Fibroblast of pulmonary artery (primary cell): ENCODE measurements around the gene SZRD1.

Experiments used
- DNase-seq: peaks from one replicate; pipeline ENCODE4 v3.0.0-alpha.2; 2010; ENCODE audit warnings: low read depth
- H3K4me3 ChIP-seq: replicated peaks from 2 replicates; pipeline ENCODE4 v1.5.1; 2011; ENCODE audit warnings: low read depth, mild to moderate bottlenecking, control low read depth, low read length, moderate library complexity
- TF ChIP-seq, protein P1 (sequence below): IDR thresholded peaks from 2 replicates; pipeline ENCODE4 v1.5.1; 2011; ENCODE audit warnings: mild to moderate bottlenecking, control low read depth, low read length, inconsistent platforms; ENCODE audit errors: missing control alignments

The SZRD1 gene

DNA sequence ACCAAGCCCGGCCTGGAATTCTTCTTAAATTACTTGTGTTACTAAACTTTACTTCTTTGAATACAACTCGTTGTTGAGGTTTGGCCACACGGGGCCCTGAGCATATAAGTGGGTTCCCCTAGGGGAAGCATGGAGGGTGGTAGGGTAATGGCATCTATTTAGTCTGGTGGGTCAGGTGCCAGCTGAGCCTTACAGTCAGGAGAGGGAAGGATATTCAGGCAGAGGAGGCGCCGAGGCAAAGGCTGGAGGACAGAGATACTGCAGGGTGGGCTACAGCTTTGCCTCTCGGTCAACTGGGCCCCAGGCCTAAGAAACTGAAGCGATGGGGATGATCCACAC lies 73.1 kb downstream of the SZRD1 start:
- no peak for DNase-seq
- H3K4me3 ChIP-seq, result peak overlapping the region; percentile 99
- TF ChIP-seq, protein P1, sequence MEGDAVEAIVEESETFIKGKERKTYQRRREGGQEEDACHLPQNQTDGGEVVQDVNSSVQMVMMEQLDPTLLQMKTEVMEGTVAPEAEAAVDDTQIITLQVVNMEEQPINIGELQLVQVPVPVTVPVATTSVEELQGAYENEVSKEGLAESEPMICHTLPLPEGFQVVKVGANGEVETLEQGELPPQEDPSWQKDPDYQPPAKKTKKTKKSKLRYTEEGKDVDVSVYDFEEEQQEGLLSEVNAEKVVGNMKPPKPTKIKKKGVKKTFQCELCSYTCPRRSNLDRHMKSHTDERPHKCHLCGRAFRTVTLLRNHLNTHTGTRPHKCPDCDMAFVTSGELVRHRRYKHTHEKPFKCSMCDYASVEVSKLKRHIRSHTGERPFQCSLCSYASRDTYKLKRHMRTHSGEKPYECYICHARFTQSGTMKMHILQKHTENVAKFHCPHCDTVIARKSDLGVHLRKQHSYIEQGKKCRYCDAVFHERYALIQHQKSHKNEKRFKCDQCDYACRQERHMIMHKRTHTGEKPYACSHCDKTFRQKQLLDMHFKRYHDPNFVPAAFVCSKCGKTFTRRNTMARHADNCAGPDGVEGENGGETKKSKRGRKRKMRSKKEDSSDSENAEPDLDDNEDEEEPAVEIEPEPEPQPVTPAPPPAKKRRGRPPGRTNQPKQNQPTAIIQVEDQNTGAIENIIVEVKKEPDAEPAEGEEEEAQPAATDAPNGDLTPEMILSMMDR, result no peak

DNA sequence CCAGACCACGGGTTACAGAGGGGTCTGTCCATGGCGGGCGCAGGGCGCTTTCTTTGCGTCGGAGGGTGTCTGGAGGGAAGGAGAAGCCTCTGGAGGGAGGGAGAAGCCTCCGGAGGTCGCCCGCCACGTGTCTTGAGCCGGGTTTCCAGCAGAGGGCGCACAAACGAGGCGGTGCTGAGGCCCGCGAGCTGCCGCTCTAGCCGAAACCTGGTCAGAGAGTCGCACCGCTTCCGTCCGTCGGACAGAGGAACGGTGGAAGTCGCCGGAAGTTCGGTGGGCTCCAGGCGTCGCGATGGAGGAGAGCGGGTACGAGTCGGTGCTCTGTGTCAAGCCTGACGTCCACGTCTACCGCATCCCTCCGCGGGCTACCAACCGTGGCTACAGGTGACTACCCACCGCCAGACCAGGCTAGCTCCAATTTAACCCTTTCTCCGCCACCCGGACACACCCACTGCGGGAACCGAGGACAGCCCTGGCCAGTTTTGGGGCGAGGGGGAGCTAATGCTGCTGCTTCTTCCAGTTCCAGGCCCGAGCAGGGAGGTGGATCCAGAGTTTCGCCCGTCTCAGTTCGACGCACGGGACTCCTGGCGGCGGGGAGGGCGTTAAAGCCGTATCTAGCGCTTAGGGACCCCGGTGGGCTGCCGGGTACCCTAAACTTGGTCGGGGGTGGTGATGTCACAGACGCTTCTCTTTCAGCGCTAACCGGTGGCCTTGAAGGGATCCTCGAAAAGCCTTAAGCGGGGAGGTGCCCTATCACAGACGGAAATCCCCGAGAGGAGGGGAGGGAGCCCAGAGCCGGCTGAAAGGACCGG lies 73.6 kb downstream of the SZRD1 start, which contains the start of gene NECAP2:
TSS of gene NECAP2 (plus strand) at position 255 of the 812 bp plus-strand sequence. CDS start at position 293, 38 bp downstream.
- H3K4me3 ChIP-seq, result peak within 1 kb of the TSS; percentile 99
- peak; percentile 95 for DNase-seq
- TF ChIP-seq, protein P1, result peak; percentile 79

DNA sequence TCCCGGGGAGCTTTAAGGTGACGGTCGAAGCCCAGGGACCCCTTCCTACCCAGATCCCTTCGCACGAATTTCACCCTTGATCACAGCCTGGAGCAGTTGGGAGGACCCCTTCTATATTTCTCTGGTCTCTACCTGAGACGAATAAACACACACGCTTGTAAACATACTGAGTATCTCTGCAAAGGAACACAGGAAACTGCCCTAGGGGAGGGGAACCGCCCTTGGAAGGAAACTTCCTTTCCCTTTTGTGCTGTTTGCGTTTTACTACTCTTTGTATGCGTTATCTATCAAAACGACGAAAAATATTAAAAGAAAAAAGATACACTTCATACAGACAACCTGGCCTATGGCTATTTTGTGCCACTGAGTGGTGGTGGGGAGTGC lies 74.2 kb downstream of the SZRD1 start:
- TF ChIP-seq, protein P1, result no peak
- DNase-seq, result peak; percentile 21

DNA sequence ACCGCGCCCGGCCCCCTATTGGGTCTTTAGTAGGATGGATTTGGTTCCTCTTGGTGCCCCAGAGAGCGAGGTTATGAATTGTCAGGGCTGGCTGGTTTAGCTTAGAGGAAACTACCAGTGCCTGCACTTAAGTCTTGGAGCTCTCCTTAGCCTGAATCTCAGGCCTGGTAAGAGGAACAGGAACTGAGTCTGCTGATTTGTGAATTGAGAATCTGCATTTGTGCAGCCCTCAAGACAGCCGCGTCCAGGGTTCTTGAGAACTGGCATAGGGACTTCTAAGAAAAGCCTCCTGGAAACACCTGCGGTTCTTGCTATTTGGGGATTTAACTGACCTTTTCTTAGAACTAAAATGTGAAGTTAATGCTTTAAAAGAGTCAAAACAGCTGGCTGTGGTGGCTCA lies 75.2 kb downstream of the SZRD1 start:
- DNase-seq, result no peak
- no peak overlapping the region for H3K4me3 ChIP-seq
- TF ChIP-seq, protein P1, result no peak

More for the DNA sequence above, 74.2 kb downstream of the SZRD1 start:
- peak overlapping the region; percentile 99 for H3K4me3 ChIP-seq

DNA sequence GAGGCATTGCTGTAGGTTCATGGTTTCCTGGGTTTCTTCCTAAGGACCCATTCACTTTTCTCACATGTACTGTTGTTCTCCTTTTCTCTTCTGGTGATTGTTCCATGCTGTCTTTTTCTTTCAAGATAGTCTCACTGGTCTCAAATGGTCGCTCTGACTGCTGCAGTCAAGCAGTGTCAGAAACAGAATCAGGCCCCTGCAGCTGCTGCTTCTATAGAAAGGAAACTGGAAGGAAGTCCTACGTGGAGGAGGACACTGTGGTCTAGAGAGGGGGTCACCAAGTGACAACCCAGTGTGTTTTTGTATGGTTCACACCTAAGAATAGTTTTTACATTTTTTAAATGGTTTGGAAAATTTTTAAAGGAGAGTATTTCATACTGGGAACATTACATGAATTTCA lies 75.9 kb downstream of the SZRD1 start:
- no peak overlapping the region for H3K4me3 ChIP-seq
- DNase-seq, result no peak
- TF ChIP-seq, protein P1, result no peak

DNA sequence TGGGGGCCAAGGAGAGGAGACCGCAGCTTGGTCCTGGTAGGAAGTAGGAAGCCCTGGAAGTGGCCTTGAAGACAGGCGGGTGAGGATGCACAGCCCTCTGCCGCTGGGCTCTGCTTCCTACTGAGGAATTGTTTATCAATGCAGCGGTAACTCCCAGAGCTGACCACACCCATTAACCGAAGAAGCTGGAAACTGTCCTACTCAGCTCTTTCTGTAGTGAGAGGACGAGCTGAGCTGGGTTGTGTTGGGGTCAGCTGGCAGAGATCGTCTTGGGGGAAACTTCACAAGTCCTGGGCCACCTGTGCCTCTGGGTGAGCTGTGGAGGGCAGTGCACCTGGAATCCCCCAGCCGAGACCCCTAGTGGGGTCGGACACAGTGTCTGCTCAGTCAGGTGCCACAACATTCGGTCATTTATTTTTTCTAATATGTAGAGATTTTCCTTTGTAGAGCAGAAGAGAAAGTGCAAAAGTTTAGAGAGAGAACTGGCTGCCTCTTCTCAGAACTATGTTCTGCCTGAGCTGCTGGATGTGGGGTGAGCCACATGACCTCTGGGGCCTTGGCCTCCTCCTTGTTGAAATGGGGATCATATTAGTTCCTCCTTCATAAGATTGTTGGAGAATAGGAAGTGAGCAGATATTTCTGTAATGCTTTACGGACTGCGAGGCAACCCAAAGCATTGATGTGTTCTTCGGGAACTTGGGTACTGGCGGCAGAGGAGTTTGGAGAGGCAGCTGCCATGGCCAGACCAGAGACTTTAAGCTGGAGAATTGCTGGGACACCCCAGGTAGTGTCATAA lies 77.1 kb downstream of the SZRD1 start:
- TF ChIP-seq, protein P1, result no peak
- H3K4me3 ChIP-seq, result no peak overlapping the region
- no peak for DNase-seq
